ENCODE measurements around the gene ITPR1. TPM values are rescaled to one million over a fixed set of nuclear protein-coding genes. Genes with fewer than 3 reads are reported as not detected.

ITPR1 gene
- total RNA-seq, 1 donor from 2014 or later, result 11.2 TPM

DNA sequence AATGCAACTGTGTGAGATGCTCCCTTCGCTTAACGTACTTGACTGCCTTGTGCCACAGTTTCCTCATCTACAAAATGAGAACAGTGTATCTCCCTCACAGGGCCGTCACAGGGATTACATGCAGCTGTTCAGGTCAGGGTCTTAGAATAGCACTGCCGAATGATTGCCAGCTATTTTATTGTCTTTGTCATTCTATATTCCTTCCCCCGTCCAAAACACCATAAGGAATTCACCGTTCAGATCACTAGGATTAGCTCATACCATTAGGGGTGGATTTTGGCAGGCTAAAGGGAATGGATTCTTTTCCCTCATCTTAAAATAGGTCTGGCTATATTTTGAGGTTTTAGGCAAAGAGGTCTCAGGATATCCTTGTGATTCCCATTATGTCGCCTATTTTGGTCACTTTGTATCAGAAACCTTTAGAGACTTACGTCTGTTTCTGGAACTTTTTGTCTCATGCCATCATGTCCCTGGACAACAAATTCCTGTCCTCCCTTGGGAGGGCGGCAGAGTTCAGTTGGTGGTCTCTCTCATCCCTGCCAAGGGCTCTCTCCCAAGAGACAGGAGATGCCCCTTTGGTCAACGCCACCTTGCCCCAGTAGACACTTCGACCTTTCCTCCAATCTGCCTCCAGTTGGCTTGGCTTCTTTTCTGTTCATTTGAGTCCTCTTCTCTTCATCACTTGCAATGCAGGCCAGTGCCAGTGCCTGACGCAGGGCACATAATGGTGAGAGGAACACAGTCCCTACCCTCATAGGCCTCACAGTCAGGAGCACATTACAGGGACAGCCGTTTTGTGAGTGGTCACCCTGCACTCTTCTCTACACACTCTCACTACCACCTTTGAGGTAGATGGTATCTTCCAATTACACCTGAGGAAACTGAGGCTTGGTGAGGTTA is 314.5 kb downstream of the ITPR1 start:
- Mint-ChIP-seq H3K4me1 (ENCODE audit: low read depth) (peaks cover 2% of the 10 kb centered on the region), H3K27me3 (no peaks in the 10 kb centered on the region), H3K4me3 (ENCODE audit: low read depth) (no peak overlapping the region), H3K36me3 (ENCODE audit: insufficient read depth) (no peaks in the 10 kb centered on the region), H3K27ac (no peak overlapping the region), H3K9me3 (ENCODE audit: low read depth) (no peaks in the 10 kb centered on the region)
- DNase-seq (ENCODE audit: low spot score, unreplicated experiment), result no peak
- TF ChIP-seq, protein P1, sequence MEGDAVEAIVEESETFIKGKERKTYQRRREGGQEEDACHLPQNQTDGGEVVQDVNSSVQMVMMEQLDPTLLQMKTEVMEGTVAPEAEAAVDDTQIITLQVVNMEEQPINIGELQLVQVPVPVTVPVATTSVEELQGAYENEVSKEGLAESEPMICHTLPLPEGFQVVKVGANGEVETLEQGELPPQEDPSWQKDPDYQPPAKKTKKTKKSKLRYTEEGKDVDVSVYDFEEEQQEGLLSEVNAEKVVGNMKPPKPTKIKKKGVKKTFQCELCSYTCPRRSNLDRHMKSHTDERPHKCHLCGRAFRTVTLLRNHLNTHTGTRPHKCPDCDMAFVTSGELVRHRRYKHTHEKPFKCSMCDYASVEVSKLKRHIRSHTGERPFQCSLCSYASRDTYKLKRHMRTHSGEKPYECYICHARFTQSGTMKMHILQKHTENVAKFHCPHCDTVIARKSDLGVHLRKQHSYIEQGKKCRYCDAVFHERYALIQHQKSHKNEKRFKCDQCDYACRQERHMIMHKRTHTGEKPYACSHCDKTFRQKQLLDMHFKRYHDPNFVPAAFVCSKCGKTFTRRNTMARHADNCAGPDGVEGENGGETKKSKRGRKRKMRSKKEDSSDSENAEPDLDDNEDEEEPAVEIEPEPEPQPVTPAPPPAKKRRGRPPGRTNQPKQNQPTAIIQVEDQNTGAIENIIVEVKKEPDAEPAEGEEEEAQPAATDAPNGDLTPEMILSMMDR (IDR thresholded peaks at IDR 0.05; ENCODE audit: unreplicated experiment), result no peak

DNA sequence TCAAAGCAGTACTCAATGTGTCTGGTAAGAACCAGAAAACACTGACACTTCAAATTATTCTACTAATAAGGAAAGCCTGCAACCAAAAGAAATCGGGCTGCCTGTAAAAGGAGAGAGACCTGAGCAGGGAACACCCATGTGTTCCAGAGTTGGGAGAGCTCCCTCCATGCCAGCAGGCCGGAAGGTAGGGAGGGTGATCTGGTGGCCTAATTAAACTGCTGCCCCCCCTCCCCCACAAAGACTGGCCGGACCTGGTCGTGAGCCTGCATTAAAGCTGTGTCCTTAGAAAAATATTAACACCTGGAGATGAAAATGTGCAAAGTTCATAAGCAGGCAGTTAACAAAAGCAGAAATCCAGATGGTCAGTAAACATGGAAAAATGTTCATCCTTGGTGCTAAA is 315.5 kb downstream of the ITPR1 start:
- no peaks in the 10 kb centered on the region for H3K27me3 Mint-ChIP-seq
- TF ChIP-seq, protein P1 (IDR thresholded peaks at IDR 0.05; ENCODE audit: unreplicated experiment), result no peak
- H3K27ac Mint-ChIP-seq, result no peak overlapping the region
- H3K9me3 Mint-ChIP-seq (ENCODE audit: low read depth), result no peaks in the 10 kb centered on the region
- H3K36me3 Mint-ChIP-seq (ENCODE audit: insufficient read depth), result no peaks in the 10 kb centered on the region
- no peak overlapping the region for H3K4me3 Mint-ChIP-seq (ENCODE audit: low read depth)
- peaks cover 2% of the 10 kb centered on the region for H3K4me1 Mint-ChIP-seq (ENCODE audit: low read depth)
- no peak for DNase-seq (ENCODE audit: low spot score, unreplicated experiment)

DNA sequence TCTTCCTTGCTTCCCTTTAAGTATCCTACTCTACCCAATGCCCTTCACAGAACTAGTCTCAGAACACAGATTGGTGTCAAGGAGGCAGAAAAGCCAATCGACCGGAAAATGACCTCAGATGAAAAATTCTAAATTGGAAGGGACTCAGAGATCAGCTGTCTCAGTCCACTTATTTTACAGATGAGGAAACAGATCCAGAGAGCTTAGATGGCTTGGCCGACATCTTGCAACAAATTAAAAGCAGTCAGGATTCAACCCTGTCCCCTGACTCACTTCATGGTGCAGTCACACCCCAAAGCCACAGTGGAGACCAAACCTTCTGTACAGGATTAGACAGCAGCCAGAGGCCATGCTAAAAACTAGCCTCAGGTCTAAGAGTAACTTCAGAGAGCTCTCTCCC is 316.8 kb downstream of the ITPR1 start:
- Mint-ChIP-seq H3K4me3 (ENCODE audit: low read depth) (no peak overlapping the region), H3K4me1 (ENCODE audit: low read depth) (peaks cover 2% of the 10 kb centered on the region)

DNA sequence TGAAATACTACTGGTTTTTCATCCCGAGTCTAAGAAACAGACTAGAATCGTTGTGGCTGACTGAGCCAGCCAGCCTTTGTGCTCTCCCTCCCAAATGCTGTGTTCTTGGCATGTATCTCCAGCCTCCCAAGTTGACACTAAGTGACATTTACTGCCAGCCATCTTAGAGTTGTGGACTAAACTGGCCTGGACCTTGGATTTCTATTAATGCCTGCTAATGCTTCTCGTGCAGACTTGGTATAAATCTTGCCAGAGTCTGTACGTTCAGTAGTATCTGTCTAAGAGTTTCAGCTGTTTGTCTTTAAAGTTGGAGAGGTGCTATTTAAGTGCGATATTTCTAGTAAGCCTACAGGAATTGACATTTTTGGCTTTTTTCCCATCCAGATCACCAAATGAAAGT is 319.4 kb downstream of the ITPR1 start:
- H3K4me3 Mint-ChIP-seq (ENCODE audit: low read depth), result no peak overlapping the region
- no peak for DNase-seq (ENCODE audit: low spot score, unreplicated experiment)
- H3K27ac Mint-ChIP-seq, result no peak overlapping the region
- peaks cover 15% of the 10 kb centered on the region for H3K36me3 Mint-ChIP-seq (ENCODE audit: insufficient read depth)
- H3K9me3 Mint-ChIP-seq (ENCODE audit: low read depth), result peaks cover 8% of the 10 kb centered on the region
- peaks cover 2% of the 10 kb centered on the region for H3K4me1 Mint-ChIP-seq (ENCODE audit: low read depth)
- TF ChIP-seq, protein P1 (IDR thresholded peaks at IDR 0.05; ENCODE audit: unreplicated experiment), result no peak
- no peaks in the 10 kb centered on the region for H3K27me3 Mint-ChIP-seq

More for the DNA sequence above, 316.8 kb downstream of the ITPR1 start:
- peaks cover 3% of the 10 kb centered on the region for H3K36me3 Mint-ChIP-seq (ENCODE audit: insufficient read depth)
- no peak for DNase-seq (ENCODE audit: low spot score, unreplicated experiment)
- TF ChIP-seq, protein P1 (IDR thresholded peaks at IDR 0.05; ENCODE audit: unreplicated experiment), result no peak
- no peaks in the 10 kb centered on the region for H3K9me3 Mint-ChIP-seq (ENCODE audit: low read depth)
- no peaks in the 10 kb centered on the region for H3K27me3 Mint-ChIP-seq
- H3K27ac Mint-ChIP-seq, result no peak overlapping the region

DNA sequence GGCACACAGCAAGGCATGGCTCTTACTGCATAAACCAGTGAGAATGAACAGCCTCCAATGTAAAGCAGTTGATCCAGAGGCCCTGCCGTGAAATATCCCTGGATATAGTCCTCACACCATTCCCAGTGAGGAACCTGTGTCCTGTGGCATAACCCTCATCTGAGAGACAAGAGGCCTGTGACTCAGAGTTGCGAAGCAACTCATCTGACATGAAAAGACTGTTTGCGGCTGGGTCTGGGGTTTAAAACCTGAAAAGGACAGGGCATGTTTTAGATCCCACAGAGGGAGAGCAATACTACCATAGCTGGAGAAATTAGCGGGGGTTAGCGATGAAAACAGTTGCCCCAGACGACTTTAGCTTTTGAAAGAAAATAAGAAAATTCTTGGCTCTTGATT is 320.8 kb downstream of the ITPR1 start:
- Mint-ChIP-seq H3K4me1 (ENCODE audit: low read depth) (peaks cover 2% of the 10 kb centered on the region), H3K4me3 (ENCODE audit: low read depth) (no peak overlapping the region), H3K27ac (no peak overlapping the region), H3K9me3 (ENCODE audit: low read depth) (peaks cover 12% of the 10 kb centered on the region), H3K27me3 (no peaks in the 10 kb centered on the region), H3K36me3 (ENCODE audit: insufficient read depth) (peaks cover 21% of the 10 kb centered on the region)
- no peak for DNase-seq (ENCODE audit: low spot score, unreplicated experiment)
- TF ChIP-seq, protein P1 (IDR thresholded peaks at IDR 0.05; ENCODE audit: unreplicated experiment), result no peak
